ENCODE results near the gene RILPL1. TPM values are rescaled to one million over a fixed set of nuclear protein-coding genes. Genes with fewer than 3 reads are reported as not detected.

Gene RILPL1
- total RNA-seq, 2 experiments from 2014 or later, result 1.8 to 2.0 TPM

Other genes starting within 250 kb of the RILPL1 start
- gene SBNO1, start 168.9 kb downstream of the RILPL1 start, total RNA-seq, result 10 to 100 TPM; 40.1 to 40.2 TPM
- gene KMT5A, start 149.6 kb downstream of the RILPL1 start, total RNA-seq, result 10 to 100 TPM; 78.9 to 82.0 TPM
- gene RILPL2, start 97.0 kb downstream of the RILPL1 start, total RNA-seq, result 1 to 10 TPM; 8.9 to 9.0 TPM
- 10 to 100 TPM; 29.7 to 35.0 TPM for gene SNRNP35, start 75.6 kb downstream of the RILPL1 start, total RNA-seq
- 100 to 1,000 TPM; 166 to 167 TPM for gene TMED2, start 50.8 kb upstream of the RILPL1 start, total RNA-seq
- 10 to 100 TPM; 26.8 to 26.9 TPM for gene DDX55, start 68.4 kb upstream of the RILPL1 start, total RNA-seq
- gene EIF2B1, start 100.0 kb upstream of the RILPL1 start, total RNA-seq, result 10 to 100 TPM; 55.9 to 57.0 TPM
- 10 to 100 TPM; 36.6 to 40.3 TPM for gene GTF2H3, start 100.1 kb upstream of the RILPL1 start, total RNA-seq
- gene TCTN2, start 137.4 kb upstream of the RILPL1 start, total RNA-seq, result 1 to 10 TPM; 3.2 to 3.6 TPM
- gene ATP6V0A2, start 178.6 kb upstream of the RILPL1 start, total RNA-seq, result 10 to 100 TPM; 41.7 to 44.4 TPM
- gene DNAH10, start 228.6 kb upstream of the RILPL1 start, total RNA-seq, result under 1 TPM in 1 of 2 experiments, not detected in 1; 0.13 TPM

Data from activated CD4-positive, alpha-beta memory T cell treated with anti-CD3 and anti-CD28 coated beads, Interleukin-2, amount 10 ng/mL, durations not matched to agents 7 days and 5 days (primary cell).